WTC11 (cell line): Measurements from ENCODE around the gene GPX6. TPM values are rescaled to one million over a fixed set of nuclear protein-coding genes. Genes with fewer than 3 reads are reported as not detected.

Experiments used
- ATAC-seq: fragments of 200-7000 bp; cut with Tn5 transposase; 2 replicates; pipeline ENCODE4 v1.10.0; 2021; ENCODE audit warnings: mild to moderate bottlenecking, moderate library complexity
- CTCF ChIA-PET: fragments of 300-600 bp; sonication (Branson Sonifier 250); formaldehyde crosslinking; loops from one replicate; lab custom pipeline; 2021; ENCODE audit warnings: antibody characterized with exemption; lab: Charles Lee
- POLR2A ChIA-PET: fragments of 350-600 bp; sonication (Branson Sonifier 250); formaldehyde crosslinking; loops from one replicate; lab custom pipeline; 2021; ENCODE audit warnings: antibody characterized with exemption; lab: Charles Lee
- DNase-seq: peaks from one replicate; pipeline ENCODE4 v3.0.0; 2021; ENCODE audit warnings: low spot score
- H3K27ac Mint-ChIP-seq: 2 replicates; pipeline ENCODE4 v1.8.0; 2021; ENCODE audit warnings: mixed read lengths
- H3K27me3 Mint-ChIP-seq: 2 replicates; pipeline ENCODE4 v1.8.0; 2021; ENCODE audit warnings: low read depth, mild to moderate bottlenecking, moderate library complexity, mixed read lengths
- H3K36me3 Mint-ChIP-seq: 2 replicates; pipeline ENCODE4 v1.8.0; 2021; ENCODE audit warnings: mixed read lengths
- H3K4me1 Mint-ChIP-seq: 2 replicates; pipeline ENCODE4 v1.8.0; 2022; ENCODE audit warnings: mixed read lengths
- H3K4me3 Mint-ChIP-seq: 2 replicates; pipeline ENCODE4 v1.8.0; 2021; ENCODE audit warnings: mild to moderate bottlenecking, moderate library complexity, mixed read lengths
- H3K9me3 Mint-ChIP-seq: 2 replicates; pipeline ENCODE4 v1.8.0; 2021; ENCODE audit warnings: mixed read lengths
- ATF2 ChIP-seq: sonication (generic); formaldehyde crosslinking; IDR thresholded peaks from 2 replicates; pipeline ENCODE4 v1.8.1; 2022; ENCODE audit warnings: low read depth, missing genetic modification reagents, borderline replicate concordance
- CREB1 ChIP-seq: sonication (generic); formaldehyde crosslinking; IDR thresholded peaks from 2 replicates; pipeline ENCODE4 v1.8.0; 2023; ENCODE audit warnings: mild to moderate bottlenecking, missing genetic modification reagents
- CTCF ChIP-seq: fragments of 200-600 bp; IDR thresholded peaks from 2 replicates; pipeline ENCODE4 v1.8.0; 2022; ENCODE audit warnings: antibody characterized with exemption
- EMX1 ChIP-seq: fragments of 250-450 bp; sonication (Bioruptor Pico); IDR thresholded peaks from 2 replicates; pipeline ENCODE4 v1.8.0; 2021; ENCODE audit warnings: mild to moderate bottlenecking
- ESRRA ChIP-seq: sonication (generic); formaldehyde crosslinking; IDR thresholded peaks from 2 replicates; pipeline ENCODE4 v1.8.1; 2022; ENCODE audit warnings: mild to moderate bottlenecking, missing genetic modification reagents, borderline replicate concordance
- NFE2L1 ChIP-seq: sonication (generic); formaldehyde crosslinking; IDR thresholded peaks from 2 replicates; pipeline ENCODE4 v1.8.1; 2023; ENCODE audit warnings: missing genetic modification reagents
- PREB ChIP-seq: sonication (generic); formaldehyde crosslinking; IDR thresholded peaks from 2 replicates; pipeline ENCODE4 v1.8.1; 2022; ENCODE audit warnings: mild to moderate bottlenecking, missing genetic modification reagents, moderate library complexity, borderline replicate concordance
- PRRX2 ChIP-seq: fragments of 250-450 bp; sonication (Bioruptor Pico); IDR thresholded peaks from 2 replicates; pipeline ENCODE4 v1.8.0; 2021; ENCODE audit warnings: mild to moderate bottlenecking
- ZNF232 ChIP-seq: sonication (generic); formaldehyde crosslinking; IDR thresholded peaks from 2 replicates; pipeline ENCODE4 v1.8.0; 2022; ENCODE audit warnings: mild to moderate bottlenecking, missing genetic modification reagents
- ZNF263 ChIP-seq: sonication (generic); formaldehyde crosslinking; IDR thresholded peaks from 2 replicates; pipeline ENCODE4 v1.8.1; 2022; ENCODE audit warnings: low read depth, mild to moderate bottlenecking, moderate library complexity, missing genetic modification reagents
- ZNF423 ChIP-seq: fragments of 250-450 bp; sonication (Bioruptor Pico); IDR thresholded peaks from 2 replicates; pipeline ENCODE4 v2.1.2; 2022; ENCODE audit warnings: mild to moderate bottlenecking, moderate library complexity
- ZSCAN18 ChIP-seq: fragments of 250-450 bp; sonication (Bioruptor Pico); IDR thresholded peaks from 2 replicates; pipeline ENCODE4 v2.1.2; 2022; ENCODE audit warnings: mild to moderate bottlenecking, moderate library complexity
- total RNA-seq: library from RNA; stranded (reverse); gene quantifications from 3 replicates; pipeline ENCODE4 v1.2.3, GENCODE V29; 2021
- TF ChIP-seq, protein P1 (sequence below): sonication (generic); formaldehyde crosslinking; IDR thresholded peaks from 2 replicates; pipeline ENCODE4 v1.8.0; 2022; ENCODE audit warnings: missing genetic modification reagents
- TF ChIP-seq, protein P2 (sequence below): fragments of 250-450 bp; sonication (Bioruptor Pico); conservative IDR thresholded peaks from 2 replicates; pipeline ENCODE4 v1.9.0; 2021; ENCODE audit warnings: mild to moderate bottlenecking
- TF ChIP-seq, protein P3 (sequence below): sonication (generic); formaldehyde crosslinking; IDR thresholded peaks from 2 replicates; pipeline ENCODE4 v1.8.1; 2023; ENCODE audit warnings: mild to moderate bottlenecking, missing genetic modification reagents, moderate library complexity
- TF ChIP-seq, protein P4 (sequence below): sonication (generic); formaldehyde crosslinking; IDR thresholded peaks from 2 replicates; pipeline ENCODE4 v1.8.0; 2022; ENCODE audit warnings: mild to moderate bottlenecking, missing genetic modification reagents

GPX6 gene
- total RNA-seq, 1 experiment from 2014 or later: not detected

DNA sequence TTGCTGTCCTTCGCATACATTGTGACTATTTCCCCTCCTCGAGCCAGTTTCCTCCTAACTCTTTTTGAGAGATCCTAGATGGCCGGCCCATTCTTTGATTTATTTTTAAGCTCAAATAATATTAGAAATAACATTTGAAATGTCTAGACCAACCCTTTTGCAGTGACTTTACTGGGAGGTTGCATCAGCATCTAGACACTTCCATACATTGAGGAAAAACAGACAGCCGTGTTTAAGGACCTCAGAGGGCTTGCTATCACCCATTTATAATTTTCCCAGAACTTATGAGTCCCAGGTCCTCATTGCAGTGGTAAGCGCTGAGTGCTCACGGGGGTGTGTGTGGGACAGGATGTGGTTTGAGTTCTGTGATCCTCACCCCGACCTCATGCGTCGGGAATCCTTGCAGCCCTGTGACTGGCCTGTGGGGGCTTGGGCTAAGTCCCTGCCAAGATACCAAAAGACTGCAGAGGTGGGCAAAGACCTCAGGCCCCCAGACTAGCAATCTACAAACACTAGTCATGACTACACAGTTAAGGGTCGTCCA is 10.0 kb upstream of the GPX6 start, which contains the start of gene GPX5 (continued):
- TF ChIP-seq ESRRA (CRISPR knock-in tag): no peak
- TF ChIP-seq NFE2L1 (CRISPR knock-in tag): no peak
- TF ChIP-seq ZNF263 (CRISPR knock-in tag): no peak
- TF ChIP-seq PRRX2: no peak

GRCh38 chr6:28523241-28523622 is 7.6 kb upstream of the GPX6 start:
- CTCF ChIA-PET: no interaction called here
- peaks cover 9% of the 10 kb centered on the region for H3K4me1 Mint-ChIP-seq
- POLR2A ChIA-PET: no interaction called here

More at GRCh38 chr6:28523241-28523622, 7.6 kb upstream of the GPX6 start:
- no peak overlapping the region for H3K27ac Mint-ChIP-seq
- DNase-seq: peak; percentile 28
- ATAC-seq: peak; percentile 94
- peaks cover 15% of the 10 kb centered on the region for H3K27me3 Mint-ChIP-seq
- H3K36me3 Mint-ChIP-seq: no peaks in the 10 kb centered on the region
- H3K4me3 Mint-ChIP-seq: no peak overlapping the region
- no peaks in the 10 kb centered on the region for H3K9me3 Mint-ChIP-seq
- TF ChIP-seq, protein P1, sequence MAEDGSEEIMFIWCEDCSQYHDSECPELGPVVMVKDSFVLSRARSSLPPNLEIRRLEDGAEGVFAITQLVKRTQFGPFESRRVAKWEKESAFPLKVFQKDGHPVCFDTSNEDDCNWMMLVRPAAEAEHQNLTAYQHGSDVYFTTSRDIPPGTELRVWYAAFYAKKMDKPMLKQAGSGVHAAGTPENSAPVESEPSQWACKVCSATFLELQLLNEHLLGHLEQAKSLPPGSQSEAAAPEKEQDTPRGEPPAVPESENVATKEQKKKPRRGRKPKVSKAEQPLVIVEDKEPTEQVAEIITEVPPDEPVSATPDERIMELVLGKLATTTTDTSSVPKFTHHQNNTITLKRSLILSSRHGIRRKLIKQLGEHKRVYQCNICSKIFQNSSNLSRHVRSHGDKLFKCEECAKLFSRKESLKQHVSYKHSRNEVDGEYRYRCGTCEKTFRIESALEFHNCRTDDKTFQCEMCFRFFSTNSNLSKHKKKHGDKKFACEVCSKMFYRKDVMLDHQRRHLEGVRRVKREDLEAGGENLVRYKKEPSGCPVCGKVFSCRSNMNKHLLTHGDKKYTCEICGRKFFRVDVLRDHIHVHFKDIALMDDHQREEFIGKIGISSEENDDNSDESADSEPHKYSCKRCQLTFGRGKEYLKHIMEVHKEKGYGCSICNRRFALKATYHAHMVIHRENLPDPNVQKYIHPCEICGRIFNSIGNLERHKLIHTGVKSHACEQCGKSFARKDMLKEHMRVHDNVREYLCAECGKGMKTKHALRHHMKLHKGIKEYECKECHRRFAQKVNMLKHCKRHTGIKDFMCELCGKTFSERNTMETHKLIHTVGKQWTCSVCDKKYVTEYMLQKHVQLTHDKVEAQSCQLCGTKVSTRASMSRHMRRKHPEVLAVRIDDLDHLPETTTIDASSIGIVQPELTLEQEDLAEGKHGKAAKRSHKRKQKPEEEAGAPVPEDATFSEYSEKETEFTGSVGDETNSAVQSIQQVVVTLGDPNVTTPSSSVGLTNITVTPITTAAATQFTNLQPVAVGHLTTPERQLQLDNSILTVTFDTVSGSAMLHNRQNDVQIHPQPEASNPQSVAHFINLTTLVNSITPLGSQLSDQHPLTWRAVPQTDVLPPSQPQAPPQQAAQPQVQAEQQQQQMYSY (CRISPR knock-in tag): no peak
- TF ChIP-seq CREB1 (CRISPR knock-in tag) (no peak), ATF2 (CRISPR knock-in tag) (no peak), ZNF423 (CRISPR knock-in tag) (no peak), CTCF (no peak), EMX1 (CRISPR knock-in tag) (no peak), PREB (CRISPR knock-in tag) (no peak), ZSCAN18 (no peak), NFE2L1 (CRISPR knock-in tag) (no peak), ZNF232 (CRISPR knock-in tag) (no peak)
- TF ChIP-seq, protein P2, sequence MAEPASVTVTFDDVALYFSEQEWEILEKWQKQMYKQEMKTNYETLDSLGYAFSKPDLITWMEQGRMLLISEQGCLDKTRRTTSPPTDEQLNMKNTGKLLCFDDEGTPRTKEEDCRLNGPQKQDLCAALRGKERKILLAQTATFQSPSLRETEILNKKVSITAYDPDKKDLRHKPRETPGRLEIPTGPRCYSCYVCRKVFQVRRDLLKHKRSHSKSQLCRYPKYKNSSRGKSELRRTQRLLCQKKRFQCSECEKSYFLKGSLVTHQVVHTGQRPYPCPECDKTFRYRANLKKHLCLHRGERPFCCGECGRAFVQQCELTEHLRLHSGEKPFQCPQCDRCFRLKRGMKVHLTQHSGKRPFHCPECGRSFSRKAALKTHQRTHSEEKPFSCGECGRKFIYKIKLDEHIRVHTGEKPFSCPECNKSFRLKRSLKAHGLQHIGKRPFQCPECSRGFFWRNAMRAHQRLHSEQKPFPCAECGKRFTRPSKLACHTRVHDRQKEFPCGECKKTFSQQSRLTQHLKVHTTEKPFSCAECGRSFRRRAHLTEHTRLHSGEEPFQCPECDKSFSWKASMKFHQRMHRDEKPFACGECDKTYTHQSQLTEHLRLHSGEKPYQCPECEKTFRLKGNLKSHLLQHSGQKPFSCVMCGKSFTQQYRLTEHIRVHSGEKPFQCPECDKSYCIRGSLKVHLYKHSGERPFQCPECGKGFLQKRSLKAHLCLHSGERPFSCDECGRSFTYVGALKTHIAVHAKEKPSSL (CRISPR knock-in tag): no peak
- TF ChIP-seq, protein P3, sequence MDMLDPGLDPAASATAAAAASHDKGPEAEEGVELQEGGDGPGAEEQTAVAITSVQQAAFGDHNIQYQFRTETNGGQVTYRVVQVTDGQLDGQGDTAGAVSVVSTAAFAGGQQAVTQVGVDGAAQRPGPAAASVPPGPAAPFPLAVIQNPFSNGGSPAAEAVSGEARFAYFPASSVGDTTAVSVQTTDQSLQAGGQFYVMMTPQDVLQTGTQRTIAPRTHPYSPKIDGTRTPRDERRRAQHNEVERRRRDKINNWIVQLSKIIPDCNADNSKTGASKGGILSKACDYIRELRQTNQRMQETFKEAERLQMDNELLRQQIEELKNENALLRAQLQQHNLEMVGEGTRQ (CRISPR knock-in tag): no peak
- TF ChIP-seq, protein P4, sequence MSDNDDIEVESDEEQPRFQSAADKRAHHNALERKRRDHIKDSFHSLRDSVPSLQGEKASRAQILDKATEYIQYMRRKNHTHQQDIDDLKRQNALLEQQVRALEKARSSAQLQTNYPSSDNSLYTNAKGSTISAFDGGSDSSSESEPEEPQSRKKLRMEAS (CRISPR knock-in tag): no peak
